HepG2 (cell line): Measurements from ENCODE around the gene LIN7A.

Source experiments
- CREB1 ChIP-seq, 2 experiments: fragments of 450-650 bp in 1 of 2; IDR thresholded peaks; 2 replicates each; pipeline ENCODE4 v1.6.1; 2016 to 2017; ENCODE audit warnings: control low read depth in 1 of 2, mild to moderate bottlenecking in 1 of 2, missing compliant biosample characterization in 1 of 2, missing genetic modification characterization in 1 of 2
- CTCF ChIP-seq: sonication (generic); formaldehyde crosslinking; IDR thresholded peaks from 2 replicates; pipeline ENCODE4 v1.5.0; 2020; ENCODE audit warnings: mild to moderate bottlenecking, missing genetic modification reagents, moderate library complexity
- EP300 ChIP-seq, 3 experiments: sonication (generic) in 1 of 3; formaldehyde crosslinking in 1 of 3; IDR thresholded peaks; 2 replicates each; pipeline versions ENCODE4 v1.5.1 to v1.6.1; 2011 to 2020; ENCODE audit warnings: low read depth in 2 of 3, low read length in 2 of 3, borderline replicate concordance in 1 of 3, improper control_type of control experiment in 1 of 3, mild to moderate bottlenecking in 1 of 3, missing genetic modification reagents in 1 of 3, moderate library complexity in 1 of 3
- ESRRA ChIP-seq: sonication (generic); formaldehyde crosslinking; IDR thresholded peaks from 2 replicates; pipeline ENCODE4 v1.5.1; 2020; ENCODE audit warnings: mild to moderate bottlenecking, low read depth, missing genetic modification reagents
- EZH2 ChIP-seq: conservative IDR thresholded peaks from 2 replicates; pipeline ENCODE4 v1.6.1; 2012; ENCODE audit warnings: mild to moderate bottlenecking, low read depth, low read length, moderate library complexity
- GABPA ChIP-seq, 2 experiments: IDR thresholded peaks; 2 replicates each; pipeline ENCODE4 v1.6.1; 2011 to 2016; ENCODE audit warnings: low read depth in 2 of 2, low read length in 1 of 2, missing biosample characterization in 1 of 2, missing genetic modification characterization in 1 of 2
- PATZ1 ChIP-seq: sonication (generic); formaldehyde crosslinking; IDR thresholded peaks from 2 replicates; pipeline ENCODE4 v1.4.0; 2020; ENCODE audit warnings: missing genetic modification reagents
- SP4 ChIP-seq: sonication (generic); formaldehyde crosslinking; IDR thresholded peaks from 2 replicates; pipeline ENCODE4 v1.8.1; 2023; ENCODE audit warnings: mild to moderate bottlenecking, missing genetic modification reagents
- STAT5B ChIP-seq: sonication (generic); formaldehyde crosslinking; IDR thresholded peaks from 2 replicates; pipeline ENCODE4 v1.4.0; 2020; ENCODE audit warnings: missing genetic modification reagents
- TAF1 ChIP-seq: sonication (generic); formaldehyde crosslinking; IDR thresholded peaks from 2 replicates; pipeline ENCODE4 v1.4.0; 2020; ENCODE audit warnings: missing genetic modification reagents
- ZKSCAN1 ChIP-seq: fragments of 150-350 bp; IDR thresholded peaks from 2 replicates; pipeline ENCODE4 v1.6.1; 2014; ENCODE audit warnings: low read length
- ZNF510 ChIP-seq: sonication (generic); formaldehyde crosslinking; IDR thresholded peaks from 2 replicates; pipeline ENCODE4 v1.4.0; 2020; ENCODE audit warnings: low read depth, mild to moderate bottlenecking, missing genetic modification reagents

GRCh38 chr12:80766897-80767296, 170.8 kb downstream of the LIN7A start:
- TF ChIP-seq PATZ1 (CRISPR knock-in tag) (no peak), GABPA (IDR thresholded peaks at IDR 0.05; ENCODE audit: low read depth, low read length) (no peak), GABPA (CRISPR knock-in tag; IDR thresholded peaks at IDR 0.05; ENCODE audit: low read depth) (no peak), CREB1 (IDR thresholded peaks at IDR 0.05) (no peak), CREB1 (CRISPR knock-in tag; IDR thresholded peaks at IDR 0.05) (no peak), ZNF510 (no peak), CTCF (CRISPR knock-in tag) (no peak), EZH2 (no peak), STAT5B (CRISPR knock-in tag) (no peak), TAF1 (CRISPR knock-in tag) (no peak), ZKSCAN1 (no peak), EP300 (IDR thresholded peaks at IDR 0.05; ENCODE audit: low read depth in 2 of 2, low read length in 2 of 2) (no peak), EP300 (CRISPR knock-in tag; IDR thresholded peaks at IDR 0.05; ENCODE audit: borderline replicate concordance) (no peak), SP4 (CRISPR knock-in tag) (no peak), ESRRA (CRISPR knock-in tag) (no peak)
